ENCODE results near the gene SH3BP2. TPM values are rescaled to one million over a fixed set of nuclear protein-coding genes. Genes with fewer than 3 reads are reported as not detected.
"Not testable (repeated sequence)": the region's sequence is repeated elsewhere in the genome, so short reads cannot be mapped to it uniquely, and the experiment has no call there.

SH3BP2 gene
- total and polyA plus RNA-seq, 2 donors from 2014 or later: 27.3 to 128 TPM

DNA sequence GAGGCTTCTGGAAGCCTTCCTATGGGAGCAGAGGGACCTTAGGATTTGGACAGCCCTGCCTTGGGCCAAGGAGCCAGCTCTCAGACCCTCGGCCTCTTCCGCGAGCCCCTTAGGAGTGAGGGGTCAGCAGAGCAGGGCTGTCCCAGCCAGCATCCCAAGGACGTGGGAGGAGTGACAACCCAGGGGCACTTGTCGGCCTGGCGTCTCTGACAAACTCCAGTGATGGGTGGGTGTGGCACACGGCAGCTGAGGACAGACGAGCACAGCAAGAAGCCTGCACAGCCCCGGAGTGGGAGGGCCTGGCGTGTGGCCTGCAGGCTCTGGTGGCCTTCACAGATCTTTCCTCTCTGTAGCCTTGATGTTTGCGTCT lies 25.2 kb upstream of the SH3BP2 start:
- Histone ChIP-seq H3K27me3 (ENCODE audit: control insufficient read depth, insufficient read depth, low read length) (no peaks in the 10 kb centered on the region), H3K4me1 (ENCODE audit: control insufficient read depth in 2 of 3, insufficient read depth in 2 of 3, low read depth in 1 of 3, low read length in 3 of 3) (no peaks in the 10 kb centered on the region), H3K4me3 (ENCODE audit: low read length in 3 of 3) (no peak overlapping the region), H3K9me3 (ENCODE audit: control insufficient read depth in 2 of 3, insufficient read depth in 1 of 3, low read length in 3 of 3) (no peaks in the 10 kb centered on the region), H3K27ac (ENCODE audit: low read depth in 2 of 2, low read length in 2 of 2) (no peak overlapping the region), H3K9ac (ENCODE audit: low read length in 3 of 3) (no peak overlapping the region), H3K36me3 (ENCODE audit: control insufficient read depth in 2 of 3, insufficient read depth in 3 of 3, low read length in 3 of 3) (no peaks in the 10 kb centered on the region)
- DNase-seq: no peak
- intact Hi-C loops (cut with DNase I): loop anchor here (10.0 kb wide), 1 partner anchor 157 kb away; no protein-coding TSS in a partner anchor
- no peak for FAIRE-seq
- TF ChIP-seq, protein P1, sequence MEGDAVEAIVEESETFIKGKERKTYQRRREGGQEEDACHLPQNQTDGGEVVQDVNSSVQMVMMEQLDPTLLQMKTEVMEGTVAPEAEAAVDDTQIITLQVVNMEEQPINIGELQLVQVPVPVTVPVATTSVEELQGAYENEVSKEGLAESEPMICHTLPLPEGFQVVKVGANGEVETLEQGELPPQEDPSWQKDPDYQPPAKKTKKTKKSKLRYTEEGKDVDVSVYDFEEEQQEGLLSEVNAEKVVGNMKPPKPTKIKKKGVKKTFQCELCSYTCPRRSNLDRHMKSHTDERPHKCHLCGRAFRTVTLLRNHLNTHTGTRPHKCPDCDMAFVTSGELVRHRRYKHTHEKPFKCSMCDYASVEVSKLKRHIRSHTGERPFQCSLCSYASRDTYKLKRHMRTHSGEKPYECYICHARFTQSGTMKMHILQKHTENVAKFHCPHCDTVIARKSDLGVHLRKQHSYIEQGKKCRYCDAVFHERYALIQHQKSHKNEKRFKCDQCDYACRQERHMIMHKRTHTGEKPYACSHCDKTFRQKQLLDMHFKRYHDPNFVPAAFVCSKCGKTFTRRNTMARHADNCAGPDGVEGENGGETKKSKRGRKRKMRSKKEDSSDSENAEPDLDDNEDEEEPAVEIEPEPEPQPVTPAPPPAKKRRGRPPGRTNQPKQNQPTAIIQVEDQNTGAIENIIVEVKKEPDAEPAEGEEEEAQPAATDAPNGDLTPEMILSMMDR (IDR thresholded peaks at IDR 0.05; ENCODE audit: borderline replicate concordance, extremely low read depth, insufficient read depth): no peak

- H3K9ac ChIP-seq (ENCODE audit: low read length in 3 of 3): no peak overlapping the region
- no peaks in the 10 kb centered on the region for H3K4me1 ChIP-seq (ENCODE audit: control insufficient read depth in 2 of 3, insufficient read depth in 2 of 3, low read depth in 1 of 3, low read length in 3 of 3)
- intact Hi-C loops (cut with DNase I): loop anchor here (10.0 kb wide), 1 partner anchor 157 kb away; no protein-coding TSS in a partner anchor
- DNase-seq: no peak
- H3K27ac ChIP-seq (ENCODE audit: low read depth in 2 of 2, low read length in 2 of 2): no peak overlapping the region
- no peak overlapping the region for H3K4me3 ChIP-seq (ENCODE audit: low read length in 3 of 3)
- no peaks in the 10 kb centered on the region for H3K36me3 ChIP-seq (ENCODE audit: control insufficient read depth in 2 of 3, insufficient read depth in 3 of 3, low read length in 3 of 3)
- no peak for FAIRE-seq
- TF ChIP-seq, protein P1 (IDR thresholded peaks at IDR 0.05; ENCODE audit: borderline replicate concordance, extremely low read depth, insufficient read depth): no peak
- H3K9me3 ChIP-seq (ENCODE audit: control insufficient read depth in 2 of 3, insufficient read depth in 1 of 3, low read length in 3 of 3): no peaks in the 10 kb centered on the region
- no peaks in the 10 kb centered on the region for H3K27me3 ChIP-seq (ENCODE audit: control insufficient read depth, insufficient read depth, low read length)
Observed at GRCh38 chr4:2768124-2768523, 24.8 kb upstream of the SH3BP2 start.

- H3K9me3 ChIP-seq (ENCODE audit: control insufficient read depth in 2 of 3, insufficient read depth in 1 of 3, low read length in 3 of 3): no peaks in the 10 kb centered on the region
- TF ChIP-seq, protein P1 (IDR thresholded peaks at IDR 0.05; ENCODE audit: borderline replicate concordance, extremely low read depth, insufficient read depth): no peak
- H3K4me3 ChIP-seq (ENCODE audit: low read length in 3 of 3): no peak overlapping the region
- intact Hi-C loops (cut with DNase I): loop anchor here (10.0 kb wide), 1 partner anchor 156 kb away; no protein-coding TSS in a partner anchor
- no peaks in the 10 kb centered on the region for H3K4me1 ChIP-seq (ENCODE audit: control insufficient read depth in 2 of 3, insufficient read depth in 2 of 3, low read depth in 1 of 3, low read length in 3 of 3)
- no peaks in the 10 kb centered on the region for H3K36me3 ChIP-seq (ENCODE audit: control insufficient read depth in 2 of 3, insufficient read depth in 3 of 3, low read length in 3 of 3)
- H3K27ac ChIP-seq (ENCODE audit: low read depth in 2 of 2, low read length in 2 of 2): no peak overlapping the region
- H3K9ac ChIP-seq (ENCODE audit: low read length in 3 of 3): no peak overlapping the region
- DNase-seq: peak in 4 of 5 donors; percentile 53 to 77 (median 60)
- FAIRE-seq: no peak
- H3K27me3 ChIP-seq (ENCODE audit: control insufficient read depth, insufficient read depth, low read length): no peaks in the 10 kb centered on the region
Observed at GRCh38 chr4:2768921-2769336, 24.0 kb upstream of the SH3BP2 start.

DNA sequence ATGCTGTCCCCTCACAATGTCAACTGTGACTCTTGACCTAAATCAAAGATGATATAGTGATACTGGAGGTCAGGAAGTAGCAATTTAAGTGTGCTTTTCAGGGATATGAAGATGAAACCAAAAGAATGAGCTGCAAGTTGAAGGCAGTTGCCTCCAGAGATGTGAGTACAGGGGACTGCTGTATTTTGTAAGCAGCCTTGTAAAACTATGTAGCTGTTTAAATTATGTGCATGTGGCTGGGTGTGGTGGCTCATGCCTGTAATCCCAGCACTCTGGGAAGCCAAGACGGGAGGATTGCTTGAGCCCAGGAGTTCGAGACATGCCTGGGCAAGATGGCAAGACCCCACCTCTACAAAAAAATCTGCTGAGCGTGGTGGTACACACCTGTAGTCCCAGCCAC lies 21.6 kb upstream of the SH3BP2 start:
- TF ChIP-seq, protein P1 (IDR thresholded peaks at IDR 0.05; ENCODE audit: borderline replicate concordance, extremely low read depth, insufficient read depth): no peak
- DNase-seq: no peak
- FAIRE-seq: no peak
- Histone ChIP-seq H3K27me3 (ENCODE audit: control insufficient read depth, insufficient read depth, low read length) (no peaks in the 10 kb centered on the region), H3K4me1 (ENCODE audit: control insufficient read depth in 2 of 3, insufficient read depth in 2 of 3, low read depth in 1 of 3, low read length in 3 of 3) (no peaks in the 10 kb centered on the region), H3K9ac (ENCODE audit: low read length in 3 of 3) (no peak overlapping the region), H3K27ac (ENCODE audit: low read depth in 2 of 2, low read length in 2 of 2) (no peak overlapping the region), H3K9me3 (ENCODE audit: control insufficient read depth in 2 of 3, insufficient read depth in 1 of 3, low read length in 3 of 3) (no peaks in the 10 kb centered on the region), H3K36me3 (ENCODE audit: control insufficient read depth in 2 of 3, insufficient read depth in 3 of 3, low read length in 3 of 3) (no peaks in the 10 kb centered on the region), H3K4me3 (ENCODE audit: low read length in 3 of 3) (no peak overlapping the region)
- intact Hi-C loops (cut with DNase I): no loop called here

GRCh38 chr4:2780643-2781042 lies 12.2 kb upstream of the SH3BP2 start:
- DNase-seq; H3K27ac ChIP-seq (ENCODE audit: low read depth in 2 of 2, low read length in 2 of 2); H3K9me3 ChIP-seq (ENCODE audit: control insufficient read depth in 2 of 3, insufficient read depth in 1 of 3, low read length in 3 of 3); H3K36me3 ChIP-seq (ENCODE audit: control insufficient read depth in 2 of 3, insufficient read depth in 3 of 3, low read length in 3 of 3); H3K4me3 ChIP-seq (ENCODE audit: low read length in 3 of 3); FAIRE-seq; intact Hi-C loops (cut with DNase I); H3K4me1 ChIP-seq (ENCODE audit: control insufficient read depth in 2 of 3, insufficient read depth in 2 of 3, low read depth in 1 of 3, low read length in 3 of 3); H3K27me3 ChIP-seq (ENCODE audit: control insufficient read depth, insufficient read depth, low read length); H3K9ac ChIP-seq (ENCODE audit: low read length in 3 of 3): not testable (repeated sequence)

Data from kidney (tissue), 14 donors.